Measurements from ENCODE around the gene NRG4. TPM values are rescaled to one million over a fixed set of nuclear protein-coding genes. Genes with fewer than 3 reads are reported as not detected.

The NRG4 gene
- total RNA-seq (2021) (0.18 to 0.55 TPM in 2 of 3 replicates, not detected in the other), Bru-seq, nascent RNA (percentile 8 among the genes with signal in this experiment)
- long read RNA-seq, experiment 1, partial matches to known transcripts: 0 of 2 reads
- long read RNA-seq, experiment 1, other reads (novel, unspliced or antisense): 2 of 2 reads
- long read RNA-seq, experiment 2: 0 reads
- long read RNA-seq, experiment 3, partial matches to known transcripts: 1 of 1 reads
- long read RNA-seq, experiment 3, other reads (novel, unspliced or antisense): 0 of 1 reads

- H3K27ac Mint-ChIP-seq: peak within 1 kb of the TSS; percentile 70
- H3K4me3 Mint-ChIP-seq: no peak within 1 kb of the TSS
- H3K27me3 Mint-ChIP-seq (ENCODE audit: low read depth): peaks cover 7% of the 10 kb centered on the region
- ATAC-seq (no peak), DNase-seq (ENCODE audit: low spot score) (no peak)
- H3K9me3 Mint-ChIP-seq: peaks cover 31% of the 10 kb centered on the region
- TF ChIP-seq, protein P1, sequence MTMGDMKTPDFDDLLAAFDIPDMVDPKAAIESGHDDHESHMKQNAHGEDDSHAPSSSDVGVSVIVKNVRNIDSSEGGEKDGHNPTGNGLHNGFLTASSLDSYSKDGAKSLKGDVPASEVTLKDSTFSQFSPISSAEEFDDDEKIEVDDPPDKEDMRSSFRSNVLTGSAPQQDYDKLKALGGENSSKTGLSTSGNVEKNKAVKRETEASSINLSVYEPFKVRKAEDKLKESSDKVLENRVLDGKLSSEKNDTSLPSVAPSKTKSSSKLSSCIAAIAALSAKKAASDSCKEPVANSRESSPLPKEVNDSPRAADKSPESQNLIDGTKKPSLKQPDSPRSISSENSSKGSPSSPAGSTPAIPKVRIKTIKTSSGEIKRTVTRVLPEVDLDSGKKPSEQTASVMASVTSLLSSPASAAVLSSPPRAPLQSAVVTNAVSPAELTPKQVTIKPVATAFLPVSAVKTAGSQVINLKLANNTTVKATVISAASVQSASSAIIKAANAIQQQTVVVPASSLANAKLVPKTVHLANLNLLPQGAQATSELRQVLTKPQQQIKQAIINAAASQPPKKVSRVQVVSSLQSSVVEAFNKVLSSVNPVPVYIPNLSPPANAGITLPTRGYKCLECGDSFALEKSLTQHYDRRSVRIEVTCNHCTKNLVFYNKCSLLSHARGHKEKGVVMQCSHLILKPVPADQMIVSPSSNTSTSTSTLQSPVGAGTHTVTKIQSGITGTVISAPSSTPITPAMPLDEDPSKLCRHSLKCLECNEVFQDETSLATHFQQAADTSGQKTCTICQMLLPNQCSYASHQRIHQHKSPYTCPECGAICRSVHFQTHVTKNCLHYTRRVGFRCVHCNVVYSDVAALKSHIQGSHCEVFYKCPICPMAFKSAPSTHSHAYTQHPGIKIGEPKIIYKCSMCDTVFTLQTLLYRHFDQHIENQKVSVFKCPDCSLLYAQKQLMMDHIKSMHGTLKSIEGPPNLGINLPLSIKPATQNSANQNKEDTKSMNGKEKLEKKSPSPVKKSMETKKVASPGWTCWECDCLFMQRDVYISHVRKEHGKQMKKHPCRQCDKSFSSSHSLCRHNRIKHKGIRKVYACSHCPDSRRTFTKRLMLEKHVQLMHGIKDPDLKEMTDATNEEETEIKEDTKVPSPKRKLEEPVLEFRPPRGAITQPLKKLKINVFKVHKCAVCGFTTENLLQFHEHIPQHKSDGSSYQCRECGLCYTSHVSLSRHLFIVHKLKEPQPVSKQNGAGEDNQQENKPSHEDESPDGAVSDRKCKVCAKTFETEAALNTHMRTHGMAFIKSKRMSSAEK (CRISPR knock-in tag; IDR thresholded peaks at IDR 0.05; ENCODE audit: borderline replicate concordance): no peak
- TF ChIP-seq CREB1 (CRISPR knock-in tag; IDR thresholded peaks at IDR 0.05) (no peak), NR2C2 (CRISPR knock-in tag; IDR thresholded peaks at IDR 0.05) (no peak), MYBL2 (CRISPR knock-in tag; IDR thresholded peaks at IDR 0.05) (no peak), ZNF671 (CRISPR knock-in tag; IDR thresholded peaks at IDR 0.05) (no peak), NFYB (CRISPR knock-in tag; conservative IDR thresholded peaks at IDR 0.05; ENCODE audit: low read depth) (no peak), GRHL2 (CRISPR knock-in tag; IDR thresholded peaks at IDR 0.05; ENCODE audit: insufficient replicate concordance, severe bottlenecking) (no peak), NFE2L1 (CRISPR knock-in tag; IDR thresholded peaks at IDR 0.05) (no peak), NFATC4 (CRISPR knock-in tag; IDR thresholded peaks at IDR 0.05) (no peak), NR1H2 (CRISPR knock-in tag; IDR thresholded peaks at IDR 0.05) (no peak), TCF7 (CRISPR knock-in tag; IDR thresholded peaks at IDR 0.05; ENCODE audit: low read depth) (no peak), CBFB (CRISPR knock-in tag; IDR thresholded peaks at IDR 0.05; ENCODE audit: low read depth) (no peak), FOXP4 (CRISPR knock-in tag; IDR thresholded peaks at IDR 0.05) (no peak), CREM (CRISPR knock-in tag; IDR thresholded peaks at IDR 0.05) (no peak)
- TF ChIP-seq, protein P2, sequence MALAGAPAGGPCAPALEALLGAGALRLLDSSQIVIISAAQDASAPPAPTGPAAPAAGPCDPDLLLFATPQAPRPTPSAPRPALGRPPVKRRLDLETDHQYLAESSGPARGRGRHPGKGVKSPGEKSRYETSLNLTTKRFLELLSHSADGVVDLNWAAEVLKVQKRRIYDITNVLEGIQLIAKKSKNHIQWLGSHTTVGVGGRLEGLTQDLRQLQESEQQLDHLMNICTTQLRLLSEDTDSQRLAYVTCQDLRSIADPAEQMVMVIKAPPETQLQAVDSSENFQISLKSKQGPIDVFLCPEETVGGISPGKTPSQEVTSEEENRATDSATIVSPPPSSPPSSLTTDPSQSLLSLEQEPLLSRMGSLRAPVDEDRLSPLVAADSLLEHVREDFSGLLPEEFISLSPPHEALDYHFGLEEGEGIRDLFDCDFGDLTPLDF (CRISPR knock-in tag; IDR thresholded peaks at IDR 0.05): no peak
- TF ChIP-seq, protein P3, sequence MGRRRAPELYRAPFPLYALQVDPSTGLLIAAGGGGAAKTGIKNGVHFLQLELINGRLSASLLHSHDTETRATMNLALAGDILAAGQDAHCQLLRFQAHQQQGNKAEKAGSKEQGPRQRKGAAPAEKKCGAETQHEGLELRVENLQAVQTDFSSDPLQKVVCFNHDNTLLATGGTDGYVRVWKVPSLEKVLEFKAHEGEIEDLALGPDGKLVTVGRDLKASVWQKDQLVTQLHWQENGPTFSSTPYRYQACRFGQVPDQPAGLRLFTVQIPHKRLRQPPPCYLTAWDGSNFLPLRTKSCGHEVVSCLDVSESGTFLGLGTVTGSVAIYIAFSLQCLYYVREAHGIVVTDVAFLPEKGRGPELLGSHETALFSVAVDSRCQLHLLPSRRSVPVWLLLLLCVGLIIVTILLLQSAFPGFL (CRISPR knock-in tag; IDR thresholded peaks at IDR 0.05; ENCODE audit: borderline replicate concordance): no peak
- TF ChIP-seq, protein P4, sequence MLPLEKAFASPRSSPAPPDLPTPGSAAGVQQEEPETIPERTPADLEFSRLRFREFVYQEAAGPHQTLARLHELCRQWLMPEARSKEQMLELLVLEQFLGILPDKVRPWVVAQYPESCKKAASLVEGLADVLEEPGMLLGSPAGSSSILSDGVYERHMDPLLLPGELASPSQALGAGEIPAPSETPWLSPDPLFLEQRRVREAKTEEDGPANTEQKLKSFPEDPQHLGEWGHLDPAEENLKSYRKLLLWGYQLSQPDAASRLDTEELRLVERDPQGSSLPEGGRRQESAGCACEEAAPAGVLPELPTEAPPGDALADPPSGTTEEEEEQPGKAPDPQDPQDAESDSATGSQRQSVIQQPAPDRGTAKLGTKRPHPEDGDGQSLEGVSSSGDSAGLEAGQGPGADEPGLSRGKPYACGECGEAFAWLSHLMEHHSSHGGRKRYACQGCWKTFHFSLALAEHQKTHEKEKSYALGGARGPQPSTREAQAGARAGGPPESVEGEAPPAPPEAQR (CRISPR knock-in tag; IDR thresholded peaks at IDR 0.05): no peak
- H3K4me1 Mint-ChIP-seq: peaks cover 6% of the 10 kb centered on the region
- no peaks in the 10 kb centered on the region for H3K36me3 Mint-ChIP-seq
- POLR2A ChIA-PET: no interaction called here
- CTCF ChIA-PET: interaction anchor here (0.9 to 1.3 kb wide), 4 partner anchors 48 to 136 kb away, joined by 3 to 5 read pairs (median 4); partner anchors contain the start of gene TMEM266
Measured at GRCh38 chr15:76011627-76012551, at the start of gene NRG4. Gene NRG4 (minus strand): TSS chr15:76012424. CDS start chr15:76011230, 1,194 bp downstream.
